NT2/D1 (cell line): Measurements from ENCODE around the gene ANKRD12.

Source experiments
- SUZ12 ChIP-seq: IDR thresholded peaks from 2 replicates; pipeline ENCODE4 v1.6.1; 2011; ENCODE audit not compliant: insufficient read length, insufficient read depth; ENCODE audit errors: extremely low read depth
- YY1 ChIP-seq: IDR thresholded peaks from 2 replicates; pipeline ENCODE4 v1.6.1; 2011; ENCODE audit not compliant: insufficient read length, insufficient read depth

- TF ChIP-seq YY1, result no peak
- TF ChIP-seq SUZ12, result no peak
These were observed 42.0 kb upstream of the ANKRD12 start for GRCh38 chr18:9094307-9095226.
